HepG2 (cell line): ENCODE measurements around the gene TOMM22. TPM values are rescaled to one million over a fixed set of nuclear protein-coding genes. Genes with fewer than 3 reads are reported as not detected.
A peak's percentile ranks its signal among the peaks of the same experiment; 100 is the strongest.

Experiments
- ATM ChIP-seq: fragments of 450-650 bp; IDR thresholded peaks from 2 replicates; pipeline ENCODE4 v1.7.1; 2017; ENCODE audit warnings: mild to moderate bottlenecking, borderline replicate concordance
- EHMT2 ChIP-seq: fragments of 200-600 bp; sonication (generic); IDR thresholded peaks from 2 replicates; pipeline ENCODE4 v1.7.0; 2017; ENCODE audit warnings: antibody characterized with exemption, low read depth, low read length, borderline replicate concordance
- ESRRA ChIP-seq: sonication (generic); formaldehyde crosslinking; IDR thresholded peaks from 2 replicates; pipeline ENCODE4 v1.5.1; 2020; ENCODE audit warnings: mild to moderate bottlenecking, low read depth, missing genetic modification reagents
- FOXA1 ChIP-seq, 2 experiments: fragments of 450-650 bp in 1 of 2; sonication (generic) in 1 of 2; formaldehyde crosslinking in 1 of 2; IDR thresholded peaks; 2 replicates each; pipeline versions ENCODE4 v1.4.0 to v1.6.1; 2016 to 2020; ENCODE audit warnings: missing genetic modification reagents in 1 of 2
- FOXC1 ChIP-seq: sonication (generic); formaldehyde crosslinking; IDR thresholded peaks from 2 replicates; pipeline ENCODE4 v1.8.0; 2022; ENCODE audit warnings: mild to moderate bottlenecking, missing genetic modification reagents, borderline replicate concordance
- MED1 ChIP-seq: sonication (generic); formaldehyde crosslinking; IDR thresholded peaks from 2 replicates; pipeline ENCODE4 v1.4.0; 2020; ENCODE audit warnings: missing genetic modification reagents
- MTF2 ChIP-seq: sonication (generic); formaldehyde crosslinking; IDR thresholded peaks from 2 replicates; pipeline ENCODE4 v1.5.0; 2020; ENCODE audit warnings: missing genetic modification reagents, borderline replicate concordance
- RAD21 ChIP-seq: fragments of 450-650 bp; formaldehyde crosslinking; IDR thresholded peaks from 2 replicates; pipeline ENCODE4 v1.5.0; 2020; ENCODE audit warnings: mild to moderate bottlenecking
- SMAD1 ChIP-seq: sonication (generic); formaldehyde crosslinking; IDR thresholded peaks from 2 replicates; pipeline ENCODE4 v1.4.0; 2020; ENCODE audit warnings: missing genetic modification reagents, low read depth, mild to moderate bottlenecking, borderline replicate concordance
- SMARCE1 ChIP-seq: fragments of 450-650 bp; IDR thresholded peaks from 2 replicates; pipeline ENCODE4 v1.6.1; 2017; ENCODE audit warnings: borderline replicate concordance
- SMC3 ChIP-seq: IDR thresholded peaks from 2 replicates; pipeline ENCODE4 v1.6.1; 2011; ENCODE audit warnings: low read length, improper control_type of control experiment
- SMYD3 ChIP-seq: sonication (generic); formaldehyde crosslinking; IDR thresholded peaks from 2 replicates; pipeline ENCODE4 v1.8.1; 2023; ENCODE audit warnings: mild to moderate bottlenecking, missing genetic modification reagents
- STAT5B ChIP-seq: sonication (generic); formaldehyde crosslinking; IDR thresholded peaks from 2 replicates; pipeline ENCODE4 v1.4.0; 2020; ENCODE audit warnings: missing genetic modification reagents
- ZBTB20 ChIP-seq: sonication (generic); formaldehyde crosslinking; IDR thresholded peaks from 2 replicates; pipeline ENCODE4 v1.8.1; 2023; ENCODE audit warnings: missing genetic modification reagents, low read depth, mild to moderate bottlenecking, borderline replicate concordance
- ZBTB21 ChIP-seq: sonication (generic); formaldehyde crosslinking; IDR thresholded peaks from 2 replicates; pipeline ENCODE4 v1.4.0; 2020; ENCODE audit warnings: missing genetic modification reagents
- ZIK1 ChIP-seq: sonication (generic); formaldehyde crosslinking; IDR thresholded peaks from 2 replicates; pipeline ENCODE4 v1.5.0; 2020; ENCODE audit warnings: mild to moderate bottlenecking, low read depth, missing genetic modification reagents, borderline replicate concordance
- ZNF652 ChIP-seq: IDR thresholded peaks from 2 replicates; pipeline ENCODE4 v1.6.1; 2016; ENCODE audit warnings: low read depth, borderline replicate concordance
- ZNF773 ChIP-seq: sonication (generic); formaldehyde crosslinking; IDR thresholded peaks from 2 replicates; pipeline ENCODE4 v1.4.0; 2020; ENCODE audit warnings: missing genetic modification reagents, borderline replicate concordance
- polyA plus RNA-seq, 8 experiments: library from polyadenylated mRNA; depleted of rRNA in 3 of 8; stranded (reverse) in 7 of 8; unstranded in 1 of 8; fragments of >200 nt; fragmentation: Illumina TruSeq in 4 of 8; extraction: Trizol in 4 of 8; gene quantifications; 2 replicates each; pipeline versions ENCODE4 v1.2.1 to v1.2.3, GENCODE V29; 2011 to 2016; ENCODE audit warnings: low read depth in 4 of 8, missing spikeins in 1 of 8, mixed read lengths in 1 of 8; ENCODE audit not compliant: insufficient read depth in 1 of 8
- total RNA-seq, 5 experiments: library from RNA; depleted of rRNA; stranded (reverse); fragments of >200 nt; fragmentation: Illumina TruSeq; extraction: Trizol; gene quantifications; 2 replicates each; pipeline ENCODE4 v1.2.3, GENCODE V29; 2016; ENCODE audit warnings: low read depth in 1 of 5
- TF ChIP-seq, protein P1 (sequence below): sonication (generic); formaldehyde crosslinking; IDR thresholded peaks from 2 replicates; pipeline ENCODE4 v1.4.0; 2020; ENCODE audit warnings: missing genetic modification reagents
- TF ChIP-seq, protein P2 (sequence below): sonication (generic); formaldehyde crosslinking; IDR thresholded peaks from 2 replicates; pipeline ENCODE4 v1.4.0; 2020; ENCODE audit warnings: missing genetic modification reagents, borderline replicate concordance
- TF ChIP-seq, protein P3 (sequence below): sonication (generic); formaldehyde crosslinking; IDR thresholded peaks from 2 replicates; pipeline ENCODE4 v1.5.1; 2020; ENCODE audit warnings: mild to moderate bottlenecking, missing genetic modification reagents, moderate library complexity

Gene TOMM22
- total and polyA plus RNA-seq, 2 of the 13 experiments (the other 11 are each of a cell fraction or from before 2014, with no cell fraction given), result 46.9 to 118 TPM

DNA sequence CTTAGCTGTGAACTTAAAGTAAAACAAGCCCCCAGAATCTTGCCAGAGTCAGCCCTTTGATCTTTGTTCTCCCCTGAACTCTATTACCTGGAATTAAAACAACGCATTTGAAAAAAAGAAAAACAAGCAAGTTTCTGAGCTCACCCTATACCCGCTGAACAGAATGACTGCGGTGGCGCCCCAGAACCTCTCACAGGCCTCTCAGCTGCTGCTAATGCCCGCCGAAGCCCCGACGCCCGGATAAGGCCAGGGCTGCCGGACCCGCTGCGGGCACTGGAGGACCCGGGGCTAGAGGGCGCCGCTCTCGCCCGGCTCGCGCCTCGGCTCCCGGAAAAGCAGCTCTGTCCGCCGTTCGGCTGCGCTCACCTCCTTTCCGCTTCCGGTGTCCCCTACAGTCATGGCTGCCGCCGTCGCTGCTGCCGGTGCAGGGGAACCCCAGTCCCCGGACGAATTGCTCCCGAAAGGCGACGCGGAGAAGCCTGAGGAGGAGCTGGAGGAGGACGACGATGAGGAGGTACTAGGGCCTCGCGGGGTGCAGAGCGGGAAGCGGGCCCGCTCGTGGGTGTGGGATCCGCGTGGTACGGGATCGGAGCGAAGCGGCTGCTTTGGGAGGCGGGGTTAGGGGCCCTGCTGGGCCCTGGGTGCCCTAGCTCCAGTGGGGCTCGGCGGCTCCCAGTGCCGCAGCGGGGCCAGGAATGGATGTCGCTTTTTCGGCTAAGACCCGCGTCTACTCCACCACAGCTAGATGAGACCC, at the start of gene TOMM22 (continued):
- TF ChIP-seq EHMT2 (no peak), ZNF652 (CRISPR knock-in tag) (0 out of 2 replicates have a peak, but pooled peaks have one; percentile 20), MTF2 (CRISPR knock-in tag) (no peak; the same call in none of the 2 replicates), SMYD3 (no peak; the same call in 1 of the 2 replicates), ATM (no peak), ZNF773 (CRISPR knock-in tag) (peak; percentile 90; the same call in 1 of the 2 replicates), ZIK1 (CRISPR knock-in tag) (peak; percentile 85), ESRRA (CRISPR knock-in tag) (peak; percentile 82), STAT5B (CRISPR knock-in tag) (peak; percentile 79; the same call in 1 of the 2 replicates), SMC3 (no peak), FOXC1 (peak; percentile 98), SMARCE1 (no peak), SMAD1 (CRISPR knock-in tag) (no peak; the same call in 1 of the 2 replicates), ZBTB21 (CRISPR knock-in tag) (peak; percentile 47; the same call in 1 of the 2 replicates), FOXA1 (IDR thresholded peaks at IDR 0.05) (no peak), FOXA1 (CRISPR knock-in tag; IDR thresholded peaks at IDR 0.05) (peak; percentile 38; the same call in 1 of the 2 replicates), MED1 (CRISPR knock-in tag) (peak; percentile 90), RAD21 (CRISPR knock-in tag) (peak; percentile 67), ZBTB20 (peak; percentile 86; the same call in 1 of the 2 replicates)
- TF ChIP-seq, protein P1, sequence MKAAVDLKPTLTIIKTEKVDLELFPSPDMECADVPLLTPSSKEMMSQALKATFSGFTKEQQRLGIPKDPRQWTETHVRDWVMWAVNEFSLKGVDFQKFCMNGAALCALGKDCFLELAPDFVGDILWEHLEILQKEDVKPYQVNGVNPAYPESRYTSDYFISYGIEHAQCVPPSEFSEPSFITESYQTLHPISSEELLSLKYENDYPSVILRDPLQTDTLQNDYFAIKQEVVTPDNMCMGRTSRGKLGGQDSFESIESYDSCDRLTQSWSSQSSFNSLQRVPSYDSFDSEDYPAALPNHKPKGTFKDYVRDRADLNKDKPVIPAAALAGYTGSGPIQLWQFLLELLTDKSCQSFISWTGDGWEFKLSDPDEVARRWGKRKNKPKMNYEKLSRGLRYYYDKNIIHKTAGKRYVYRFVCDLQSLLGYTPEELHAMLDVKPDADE (CRISPR knock-in tag), result 0 out of 2 replicates have a peak, but pooled peaks have one; percentile 70
- TF ChIP-seq, protein P2, sequence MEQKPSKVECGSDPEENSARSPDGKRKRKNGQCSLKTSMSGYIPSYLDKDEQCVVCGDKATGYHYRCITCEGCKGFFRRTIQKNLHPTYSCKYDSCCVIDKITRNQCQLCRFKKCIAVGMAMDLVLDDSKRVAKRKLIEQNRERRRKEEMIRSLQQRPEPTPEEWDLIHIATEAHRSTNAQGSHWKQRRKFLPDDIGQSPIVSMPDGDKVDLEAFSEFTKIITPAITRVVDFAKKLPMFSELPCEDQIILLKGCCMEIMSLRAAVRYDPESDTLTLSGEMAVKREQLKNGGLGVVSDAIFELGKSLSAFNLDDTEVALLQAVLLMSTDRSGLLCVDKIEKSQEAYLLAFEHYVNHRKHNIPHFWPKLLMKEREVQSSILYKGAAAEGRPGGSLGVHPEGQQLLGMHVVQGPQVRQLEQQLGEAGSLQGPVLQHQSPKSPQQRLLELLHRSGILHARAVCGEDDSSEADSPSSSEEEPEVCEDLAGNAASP, result peak; percentile 80
- TF ChIP-seq, protein P3, sequence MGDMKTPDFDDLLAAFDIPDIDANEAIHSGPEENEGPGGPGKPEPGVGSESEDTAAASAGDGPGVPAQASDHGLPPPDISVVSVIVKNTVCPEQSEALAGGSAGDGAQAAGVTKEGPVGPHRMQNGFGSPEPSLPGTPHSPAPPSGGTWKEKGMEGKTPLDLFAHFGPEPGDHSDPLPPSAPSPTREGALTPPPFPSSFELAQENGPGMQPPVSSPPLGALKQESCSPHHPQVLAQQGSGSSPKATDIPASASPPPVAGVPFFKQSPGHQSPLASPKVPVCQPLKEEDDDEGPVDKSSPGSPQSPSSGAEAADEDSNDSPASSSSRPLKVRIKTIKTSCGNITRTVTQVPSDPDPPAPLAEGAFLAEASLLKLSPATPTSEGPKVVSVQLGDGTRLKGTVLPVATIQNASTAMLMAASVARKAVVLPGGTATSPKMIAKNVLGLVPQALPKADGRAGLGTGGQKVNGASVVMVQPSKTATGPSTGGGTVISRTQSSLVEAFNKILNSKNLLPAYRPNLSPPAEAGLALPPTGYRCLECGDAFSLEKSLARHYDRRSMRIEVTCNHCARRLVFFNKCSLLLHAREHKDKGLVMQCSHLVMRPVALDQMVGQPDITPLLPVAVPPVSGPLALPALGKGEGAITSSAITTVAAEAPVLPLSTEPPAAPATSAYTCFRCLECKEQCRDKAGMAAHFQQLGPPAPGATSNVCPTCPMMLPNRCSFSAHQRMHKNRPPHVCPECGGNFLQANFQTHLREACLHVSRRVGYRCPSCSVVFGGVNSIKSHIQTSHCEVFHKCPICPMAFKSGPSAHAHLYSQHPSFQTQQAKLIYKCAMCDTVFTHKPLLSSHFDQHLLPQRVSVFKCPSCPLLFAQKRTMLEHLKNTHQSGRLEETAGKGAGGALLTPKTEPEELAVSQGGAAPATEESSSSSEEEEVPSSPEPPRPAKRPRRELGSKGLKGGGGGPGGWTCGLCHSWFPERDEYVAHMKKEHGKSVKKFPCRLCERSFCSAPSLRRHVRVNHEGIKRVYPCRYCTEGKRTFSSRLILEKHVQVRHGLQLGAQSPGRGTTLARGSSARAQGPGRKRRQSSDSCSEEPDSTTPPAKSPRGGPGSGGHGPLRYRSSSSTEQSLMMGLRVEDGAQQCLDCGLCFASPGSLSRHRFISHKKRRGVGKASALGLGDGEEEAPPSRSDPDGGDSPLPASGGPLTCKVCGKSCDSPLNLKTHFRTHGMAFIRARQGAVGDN (CRISPR knock-in tag), result peak; percentile 92
